Activated CD8-positive, alpha-beta memory T cell treated with anti-CD3 and anti-CD28 coated beads for 48 hours (primary cell): ENCODE data around the gene USP49.
A peak's percentile ranks its signal among the peaks of the same experiment; 100 is the strongest.

Source experiments
- DNase-seq, 3 experiments: peaks; one replicate each; pipeline ENCODE4 v3.0.0-alpha.2; 2020; ENCODE audit warnings: low read depth in 2 of 3, low spot score in 2 of 3

Gene USP49

DNA sequence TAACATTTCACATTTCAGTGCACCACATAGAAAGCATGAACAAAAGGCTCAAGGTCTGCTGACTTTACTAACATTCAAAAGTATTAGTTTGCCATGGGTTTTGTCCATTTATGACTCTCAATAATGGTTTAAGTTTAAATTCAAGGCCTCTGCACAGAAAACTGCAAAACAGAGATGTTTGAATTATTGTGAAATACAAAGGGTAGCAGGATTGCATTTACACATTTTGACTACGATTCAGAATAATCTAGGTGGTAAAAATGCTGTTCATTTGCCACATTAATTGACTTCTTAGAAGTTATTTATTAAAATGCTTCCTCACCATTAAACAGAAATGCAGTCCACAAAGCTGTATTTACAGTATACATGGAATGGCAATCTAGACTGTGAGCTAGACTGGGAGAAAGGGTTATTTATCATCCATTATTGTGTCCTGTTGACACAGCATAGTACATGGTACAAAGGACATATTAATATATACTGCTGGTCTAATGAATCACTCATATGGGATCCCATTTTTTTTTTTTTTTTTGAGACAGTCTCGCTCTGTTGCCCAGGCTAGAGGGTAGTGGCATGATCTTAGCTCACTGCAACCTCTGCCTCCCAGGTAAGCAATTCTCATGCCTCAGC lies 18.0 kb downstream of the USP49 start:
- DNase-seq = no peak

DNA sequence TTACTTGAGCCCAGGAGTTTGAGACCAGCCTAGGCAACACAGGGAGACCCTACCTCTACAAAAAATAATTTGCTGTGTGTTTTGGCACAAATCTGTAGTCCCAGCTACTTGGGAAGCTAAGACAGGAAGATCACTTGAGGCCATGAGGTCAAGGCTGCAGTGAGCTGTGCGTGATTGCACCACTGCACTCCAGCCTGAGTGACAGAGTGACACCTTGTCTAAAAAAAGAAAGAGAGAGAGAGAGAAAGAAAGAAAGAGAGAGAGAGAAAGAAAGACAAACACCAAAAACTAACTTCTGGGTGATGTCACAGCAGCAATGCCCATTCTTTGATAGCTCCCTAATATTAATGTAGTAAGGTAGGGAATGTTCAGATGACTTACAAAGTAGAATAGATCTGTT lies 20.4 kb downstream of the USP49 start:
- DNase-seq = no peak

DNA sequence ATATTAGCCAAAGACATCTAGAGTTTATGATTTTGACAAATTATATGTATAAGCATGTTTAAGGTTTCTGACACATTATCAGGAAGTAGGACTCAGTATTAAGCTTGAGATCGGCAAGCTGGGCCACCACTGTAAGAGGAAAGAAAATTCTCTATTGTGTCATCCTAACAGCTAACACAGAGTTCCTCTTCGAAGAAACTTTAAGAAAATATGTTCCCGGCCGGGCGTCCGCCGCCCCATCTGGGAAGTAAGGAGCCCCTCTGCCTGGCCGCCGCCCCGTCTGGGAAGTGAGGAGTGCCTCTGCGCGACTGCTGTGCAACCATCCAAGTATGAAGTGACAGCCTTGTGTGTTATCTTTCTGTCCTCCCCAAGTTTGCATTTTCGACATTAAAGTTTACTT lies 23.0 kb downstream of the USP49 start:
- no peak for DNase-seq

DNA sequence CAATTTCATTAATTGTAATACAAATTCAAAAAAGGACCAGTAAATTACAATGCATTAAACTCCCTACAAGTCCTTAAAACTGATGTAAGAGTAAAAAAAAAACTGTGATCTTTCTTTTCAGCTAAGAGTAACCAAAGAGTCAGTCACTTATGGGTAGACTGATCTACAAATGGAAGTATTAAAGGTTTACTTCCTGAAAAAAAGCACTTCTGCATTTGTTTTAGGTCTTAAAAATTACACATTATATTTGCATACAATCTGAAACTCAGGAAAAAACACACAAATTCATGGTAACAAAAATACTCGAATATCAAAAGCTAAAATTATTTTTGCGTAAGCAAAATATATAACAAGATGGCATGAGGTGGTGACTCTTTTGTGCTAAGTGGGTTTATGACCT lies 23.5 kb downstream of the USP49 start:
- DNase-seq = no peak

DNA sequence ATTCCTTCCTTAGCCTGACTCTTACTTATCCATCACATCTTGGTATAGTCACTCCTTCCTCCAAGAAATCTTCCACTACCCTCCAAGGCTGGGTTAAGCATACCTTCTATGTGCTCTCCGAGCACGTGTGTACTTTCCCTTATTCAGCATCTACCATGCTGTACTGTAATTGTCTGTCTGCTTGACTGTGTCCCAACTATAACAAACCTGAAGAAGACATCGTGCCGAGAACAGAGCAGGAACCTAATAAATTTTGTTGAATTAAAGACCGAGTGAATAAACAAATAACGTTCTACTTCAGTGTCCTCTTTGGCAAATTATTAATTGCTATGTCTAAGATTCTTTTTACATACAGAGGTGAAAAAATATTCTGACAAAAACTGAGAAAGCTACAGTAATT lies 35.8 kb downstream of the USP49 start:
- no peak for DNase-seq

DNA sequence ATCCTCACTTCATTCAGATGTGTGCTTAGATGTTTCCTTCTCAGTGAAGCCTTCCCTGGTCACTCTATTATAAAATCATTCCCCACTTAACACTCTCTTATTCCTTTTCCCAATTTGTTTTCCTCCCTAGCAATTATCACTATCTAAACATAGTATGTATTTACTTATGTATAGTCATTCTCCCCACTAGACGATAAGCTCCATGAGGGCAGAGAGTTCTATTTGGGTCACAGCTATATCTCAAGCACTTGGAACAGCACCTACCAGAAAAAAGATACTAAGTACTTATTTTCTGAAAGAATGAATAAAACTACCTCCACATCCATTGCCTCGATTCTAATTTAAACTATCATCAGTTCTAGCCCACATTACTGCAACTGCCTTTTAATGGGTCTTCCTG lies 36.5 kb downstream of the USP49 start:
- DNase-seq = no peak

DNA sequence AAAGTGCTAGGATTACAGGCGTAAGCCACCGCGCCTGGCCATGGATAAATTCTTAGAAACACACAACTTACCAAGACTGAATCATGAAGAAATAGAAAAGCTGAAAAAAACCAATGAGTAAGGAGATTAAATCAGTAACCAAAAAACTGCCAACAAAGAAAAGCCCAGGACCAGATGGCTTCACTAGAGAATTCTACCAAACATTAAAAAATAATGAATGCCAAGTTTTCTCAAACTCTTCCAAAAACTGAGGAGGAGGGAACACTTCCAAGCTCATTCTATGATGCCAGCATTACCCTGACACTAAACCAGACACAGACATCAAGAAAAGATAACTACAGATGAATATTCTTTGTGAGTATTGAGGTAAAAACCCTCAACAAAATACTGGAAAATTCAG lies 44.3 kb downstream of the USP49 start:
- no peak for DNase-seq

DNA sequence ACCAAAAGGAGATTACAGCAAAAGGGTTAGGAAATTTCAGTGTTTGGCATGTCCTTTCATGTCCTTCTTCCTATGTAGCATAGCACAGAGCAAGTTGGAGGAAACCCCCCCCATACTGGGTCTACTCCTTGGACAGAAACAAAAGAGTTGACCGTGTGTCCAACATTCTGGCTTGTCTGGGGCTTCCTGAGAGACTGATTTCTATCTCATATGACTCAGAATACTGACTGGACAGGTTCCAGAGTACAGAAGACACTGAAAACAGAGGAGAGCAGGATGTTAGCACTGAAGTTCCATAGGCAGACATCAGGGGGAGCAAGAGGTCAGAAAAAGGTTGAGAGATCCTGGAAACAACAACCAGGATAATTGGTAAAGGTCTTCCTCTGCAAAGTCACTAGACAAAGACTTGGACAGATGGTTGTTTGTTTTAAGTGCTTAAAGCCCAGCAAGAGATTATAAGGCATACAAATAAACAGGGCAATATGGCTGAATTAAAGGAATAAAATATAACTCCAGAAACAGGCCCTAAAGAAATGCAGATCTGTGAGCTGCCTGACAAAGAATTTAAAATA lies 48.4 kb downstream of the USP49 start:
- peak in 2 of 3 experiments; percentile 4 to 9 for DNase-seq

DNA sequence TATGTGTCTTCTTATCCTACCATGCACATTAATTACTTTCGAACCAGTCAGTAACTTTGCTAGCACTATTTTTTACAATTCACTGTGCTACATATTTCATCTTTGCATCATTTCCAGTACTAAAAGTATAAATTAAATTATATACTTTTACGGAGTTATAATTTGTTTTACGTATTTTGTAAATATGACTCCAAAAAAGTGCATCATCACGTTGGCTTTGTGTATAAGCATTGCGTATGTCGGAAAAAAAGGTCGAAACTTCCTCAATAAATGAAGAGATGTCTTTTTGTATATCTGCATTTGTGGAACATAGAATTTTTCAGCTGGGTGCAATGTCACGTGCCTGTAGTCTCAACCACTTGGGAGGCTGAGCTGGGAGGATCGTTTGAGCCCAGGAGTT lies 52.0 kb downstream of the USP49 start:
- DNase-seq = no peak

DNA sequence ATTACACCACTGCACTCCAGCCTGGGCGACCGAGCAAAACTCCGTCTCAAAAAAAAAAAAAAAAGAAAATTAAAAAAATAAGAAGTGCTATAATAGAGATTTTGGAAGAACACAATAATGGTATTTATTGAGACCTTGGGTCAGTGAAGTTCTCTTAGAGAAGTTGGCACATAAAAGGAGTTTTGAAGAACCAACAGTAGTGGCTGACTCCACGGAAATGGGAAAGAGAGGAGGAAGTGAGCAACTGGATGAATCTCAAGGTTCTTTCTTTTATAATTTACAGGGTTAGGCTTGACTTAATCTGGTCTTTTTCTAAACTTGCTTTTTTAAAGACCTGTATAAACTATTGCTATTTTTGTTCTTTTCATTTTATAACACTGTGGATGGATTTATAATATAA lies 54.8 kb downstream of the USP49 start:
- no peak for DNase-seq

DNA sequence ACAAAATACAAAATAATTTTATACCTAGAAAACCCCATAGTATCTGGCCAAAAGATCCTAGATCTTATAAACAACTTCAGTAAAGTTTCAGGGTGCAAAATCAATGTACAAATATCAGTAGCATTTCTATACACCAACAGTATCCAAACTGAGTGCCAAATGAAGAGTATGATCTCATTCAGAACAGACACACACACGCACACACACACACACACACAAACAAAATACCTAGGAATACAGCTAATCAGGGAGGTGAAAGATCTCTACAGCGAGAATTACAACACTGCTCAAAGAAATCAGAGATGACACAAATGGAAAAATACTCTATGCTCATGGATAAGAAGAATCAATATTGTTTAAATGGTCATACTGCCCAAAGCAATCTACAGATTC lies 58.5 kb downstream of the USP49 start:
- no peak for DNase-seq

DNA sequence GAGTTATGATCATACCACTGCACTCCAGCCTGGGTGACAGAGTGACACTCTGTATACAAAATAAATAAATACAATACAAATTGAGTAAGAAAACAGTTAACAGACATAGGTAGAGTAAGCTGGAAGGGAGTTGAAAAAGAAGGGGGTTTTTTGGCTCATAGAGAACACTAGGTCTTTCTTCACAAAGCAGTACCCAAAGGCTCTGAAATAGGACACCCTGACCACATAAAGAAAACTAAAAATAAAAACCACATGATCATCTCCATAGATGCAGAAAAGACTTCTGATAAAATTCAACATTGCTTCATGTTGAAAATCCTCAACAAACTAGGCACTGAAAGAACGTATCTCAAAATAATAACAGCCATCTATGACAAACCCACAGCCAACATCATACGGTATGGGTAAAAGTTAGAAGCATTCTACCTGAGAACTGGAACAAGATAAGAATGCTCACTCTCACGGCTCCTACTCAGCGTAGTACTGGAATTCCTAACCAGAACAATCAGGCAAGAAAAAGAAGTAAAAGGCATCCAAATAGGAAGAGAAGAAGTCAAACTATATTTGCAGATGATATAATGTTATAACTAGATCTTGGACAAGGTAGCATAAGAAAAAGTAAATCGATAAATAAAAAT lies 59.0 kb downstream of the USP49 start:
- no peak for DNase-seq

DNA sequence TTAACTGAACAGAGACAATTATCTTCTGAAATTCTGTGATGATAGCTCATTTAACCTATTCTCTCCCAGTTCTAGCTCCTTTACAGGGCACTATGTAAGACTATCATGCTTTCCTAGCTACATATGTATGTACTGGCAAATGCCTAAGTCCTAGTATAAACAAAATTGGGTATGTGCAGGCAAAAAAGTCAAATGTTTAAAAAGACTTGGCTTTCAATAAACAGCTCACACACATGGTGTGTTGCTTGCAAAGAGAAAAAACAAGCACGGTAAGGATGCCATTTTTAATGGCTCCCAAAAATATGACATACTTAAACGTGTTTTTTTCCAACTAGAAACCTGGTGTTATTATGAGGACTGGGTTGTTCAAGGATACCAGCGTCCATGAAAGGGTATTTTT lies 62.9 kb downstream of the USP49 start:
- no peak for DNase-seq

DNA sequence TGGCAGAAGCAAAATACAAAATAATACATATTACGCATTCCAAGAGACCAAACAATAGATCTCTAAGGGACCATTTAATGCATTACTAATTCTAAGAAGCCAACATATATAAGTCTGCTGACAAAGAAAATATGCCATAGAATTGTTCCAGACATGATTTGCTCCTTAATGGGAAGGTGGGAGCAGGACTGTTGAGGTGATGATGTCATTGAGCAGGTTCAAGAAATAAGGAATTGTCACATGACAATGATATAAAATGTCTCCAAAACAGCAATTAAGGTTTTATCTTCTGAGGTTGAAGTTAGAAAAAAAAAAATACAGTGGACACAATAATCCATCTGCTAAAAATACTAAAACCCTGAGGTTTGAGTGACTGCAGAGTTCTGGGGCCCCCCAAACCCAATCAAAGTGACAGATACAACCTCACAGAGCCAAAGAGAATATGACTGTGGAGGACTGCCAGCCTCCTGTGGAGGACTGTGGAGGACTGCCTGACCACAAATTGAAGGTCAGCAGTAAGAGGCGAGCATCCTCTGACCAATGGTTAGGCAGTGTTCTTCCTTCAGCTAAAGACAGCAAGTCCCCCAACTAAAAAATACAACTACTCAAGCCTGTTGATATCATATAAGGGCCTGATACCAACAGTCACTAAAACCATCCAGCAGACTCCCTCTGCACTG lies 68.7 kb downstream of the USP49 start:
- DNase-seq = no peak

DNA sequence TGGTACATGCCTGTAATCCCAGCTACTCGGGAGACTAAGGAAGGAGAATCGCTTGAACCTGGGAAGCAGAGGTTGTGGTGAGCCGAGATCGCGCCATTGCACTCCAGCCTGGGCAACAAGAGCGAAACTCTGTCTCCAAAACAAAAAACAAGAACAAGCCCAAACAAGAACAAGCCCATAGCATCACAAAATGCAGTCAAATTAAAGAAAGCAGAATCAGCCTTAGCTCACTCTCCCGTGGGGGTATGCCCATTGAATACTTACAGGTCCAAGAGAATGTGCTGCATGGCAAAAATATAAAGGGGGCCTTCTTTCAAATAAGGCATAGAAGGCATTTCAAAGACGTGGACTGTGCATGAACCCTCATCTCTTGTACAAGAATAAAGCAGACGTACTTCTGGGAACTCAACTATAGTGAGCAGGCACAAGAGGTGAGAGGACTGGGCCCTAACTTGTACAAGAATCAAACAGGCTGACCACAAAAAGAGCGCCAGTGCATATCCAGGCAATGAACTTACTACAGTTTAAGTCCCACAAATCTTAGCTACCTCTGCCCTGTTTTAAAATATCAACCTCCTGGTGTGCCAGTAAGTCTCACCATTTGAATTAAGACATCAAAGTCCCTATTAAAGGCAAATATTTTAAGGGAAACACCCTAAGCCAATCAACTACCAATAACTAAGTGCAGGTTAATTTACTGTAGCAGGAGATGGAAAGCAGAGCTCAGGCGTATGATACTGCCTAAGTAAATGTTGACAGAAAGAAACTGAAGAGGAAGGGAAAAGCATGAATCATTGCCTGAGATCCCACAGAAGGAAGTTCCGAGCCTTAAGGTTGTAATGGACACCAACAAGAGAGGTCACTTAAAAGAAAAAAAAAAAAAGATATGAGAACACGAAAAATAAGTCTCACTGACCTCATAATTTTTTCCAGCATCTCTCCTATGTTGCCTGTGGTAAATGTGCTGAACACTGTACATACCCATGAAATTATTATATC lies 70.3 kb downstream of the USP49 start:
- DNase-seq = no peak

DNA sequence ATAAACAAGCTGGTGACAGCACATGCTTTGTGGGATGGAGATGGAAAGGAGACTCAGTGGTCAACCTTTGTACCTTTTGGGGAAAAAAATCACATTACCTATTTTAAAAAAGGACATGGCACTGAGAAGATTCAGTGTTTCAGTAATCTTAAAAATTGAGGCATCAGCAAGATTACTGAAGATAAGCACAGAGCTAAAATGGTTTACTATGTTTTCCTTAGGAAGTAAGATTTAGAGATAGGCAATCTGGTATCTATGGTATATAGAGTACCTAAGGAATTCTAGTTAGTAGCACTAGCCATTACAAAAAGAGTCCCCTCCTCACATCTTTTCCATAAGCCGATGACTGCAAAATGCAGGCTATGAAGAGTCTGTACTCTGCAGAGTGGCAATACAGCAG lies 72.0 kb downstream of the USP49 start:
- DNase-seq = no peak

DNA sequence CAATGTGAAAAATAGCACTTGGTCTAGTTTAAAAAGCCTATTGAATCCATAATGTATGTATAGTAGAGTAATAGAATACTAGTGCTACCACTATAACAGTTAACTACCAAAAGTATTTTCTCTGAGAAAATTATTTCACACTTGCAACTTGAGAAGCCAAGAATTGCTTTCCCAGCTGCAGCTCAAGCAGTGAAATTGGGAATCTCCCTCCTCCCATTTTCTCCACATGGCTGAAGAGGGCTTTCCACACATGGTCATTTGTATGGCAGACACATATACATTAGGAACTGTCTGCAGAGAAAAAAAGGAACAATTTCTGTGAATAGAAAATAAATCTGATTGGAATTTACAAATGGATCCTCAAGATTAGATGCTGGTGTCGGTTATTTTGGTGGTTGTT lies 73.2 kb downstream of the USP49 start:
- no peak for DNase-seq

DNA sequence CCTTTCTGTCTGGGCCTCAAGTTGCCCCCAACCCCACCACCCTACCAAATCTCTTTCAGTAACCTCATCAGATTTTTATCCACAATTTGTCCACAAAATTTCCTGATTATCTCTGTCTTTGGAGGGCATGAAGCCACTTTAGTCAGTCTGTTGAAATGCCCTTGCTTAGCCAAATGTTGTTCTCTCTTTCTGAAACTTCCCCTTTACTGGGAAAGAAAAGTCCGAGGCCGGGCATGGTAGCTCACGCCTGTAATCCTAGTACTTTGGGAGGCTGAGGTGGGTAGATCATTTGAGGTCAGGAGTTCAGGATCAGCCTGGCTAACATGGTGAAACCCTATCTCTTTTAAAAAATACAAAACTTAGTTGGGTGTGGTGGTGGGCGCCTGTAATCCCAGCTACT lies 73.9 kb downstream of the USP49 start:
- DNase-seq = no peak

DNA sequence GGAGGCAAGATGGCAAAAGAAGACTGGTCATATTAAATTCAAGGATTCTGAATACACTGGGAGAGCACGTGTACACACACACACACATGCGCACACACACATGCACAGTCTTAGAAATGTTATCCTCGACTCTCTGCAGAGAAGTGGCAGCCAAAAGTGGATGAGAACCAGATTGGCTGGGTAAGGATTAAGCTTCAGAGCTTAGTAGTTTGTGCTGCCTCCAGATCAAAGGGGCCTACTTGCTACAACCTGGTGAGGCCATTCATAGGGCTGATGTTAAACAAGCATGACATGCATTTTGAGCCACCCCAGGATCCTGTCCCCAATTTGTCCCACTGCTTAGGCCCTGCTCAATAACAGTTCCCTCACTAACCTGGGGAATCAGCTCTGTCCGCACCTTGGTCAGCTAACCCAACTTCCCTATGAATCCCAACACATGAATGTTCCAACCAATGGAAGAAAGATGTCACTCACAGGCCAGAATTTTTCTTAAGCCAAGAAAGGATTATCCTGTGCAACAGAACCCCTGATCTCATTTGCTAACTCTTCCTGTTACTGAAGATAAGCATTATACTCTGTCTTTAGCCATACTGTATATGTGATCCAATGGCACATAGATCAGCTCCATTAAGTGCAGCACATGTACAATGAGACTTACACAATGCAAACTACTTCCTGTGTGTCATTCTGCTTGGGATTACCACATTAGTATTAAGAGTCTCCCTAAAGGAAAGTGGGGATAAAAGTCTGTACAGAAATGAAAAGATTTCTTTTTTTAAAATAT lies 76.7 kb downstream of the USP49 start:
- DNase-seq = no peak

DNA sequence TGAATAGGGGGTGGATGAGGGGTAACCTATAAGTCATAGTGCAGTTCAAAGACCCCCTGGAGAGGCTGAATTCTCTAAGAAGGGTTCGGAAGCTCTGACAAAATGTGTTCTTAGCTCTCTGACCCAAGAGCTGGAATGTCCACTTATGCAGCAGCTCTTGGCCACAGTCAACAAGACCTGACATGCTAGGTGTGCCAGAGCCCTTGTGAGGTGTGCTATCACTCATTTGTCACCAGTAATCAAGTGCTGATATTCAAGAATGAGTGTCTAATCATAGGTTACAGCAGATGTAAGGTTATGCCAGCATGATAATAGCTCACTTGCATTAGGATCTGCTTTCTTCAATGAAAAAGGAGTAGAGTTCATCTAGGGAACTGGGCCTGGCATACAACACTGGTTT lies 79.6 kb downstream of the USP49 start:
- DNase-seq = no peak
